ENCODE measurements around the gene ATP13A2. TPM values are rescaled to one million over a fixed set of nuclear protein-coding genes. Genes with fewer than 3 reads are reported as not detected.

Gene ATP13A2
- total RNA-seq, 1 experiment from 2014 or later, result 48.4 TPM

DNA sequence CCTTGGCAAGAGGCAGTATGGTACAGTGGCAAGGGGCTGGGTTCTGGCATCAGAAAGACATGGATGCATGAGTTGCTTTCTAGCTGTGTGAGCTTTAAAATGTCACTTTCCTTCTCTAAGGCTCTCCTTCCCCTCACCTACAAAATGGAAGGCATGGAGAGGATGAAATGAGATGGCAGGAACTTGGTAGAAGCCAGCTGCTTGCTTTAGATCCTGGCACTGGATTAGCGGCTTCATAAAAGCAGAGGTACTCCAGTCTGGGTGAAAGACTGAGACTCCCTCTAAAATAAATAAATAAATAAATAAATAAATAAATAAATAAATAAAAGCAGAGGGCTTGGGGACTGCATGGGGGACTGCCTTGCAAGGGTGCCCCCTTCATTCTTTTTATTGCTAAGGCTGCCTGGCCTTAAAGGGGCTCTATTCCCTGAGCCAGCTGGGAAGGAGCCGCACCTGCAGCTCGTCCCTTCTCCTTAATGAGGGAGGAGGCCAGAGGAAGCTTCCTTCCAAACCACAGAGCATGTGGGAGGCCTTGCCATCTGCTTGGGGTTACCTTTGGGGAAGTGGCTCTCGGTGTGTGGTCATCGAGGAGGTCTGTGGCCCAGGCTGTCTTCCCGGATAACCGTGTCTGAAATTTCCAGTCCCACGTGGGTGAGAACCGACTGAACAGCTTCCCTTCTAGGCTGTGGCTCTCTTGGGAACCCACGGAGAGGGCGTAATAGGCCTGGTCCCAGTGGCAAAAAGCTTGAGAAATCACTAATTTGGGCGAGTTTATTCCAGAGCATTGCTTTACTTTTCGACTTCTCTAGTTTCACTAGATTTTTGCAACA lies 2.0 kb upstream of the ATP13A2 start:
- CTCF ChIA-PET, result no interaction called here
- Histone ChIP-seq H4K20me1 (ENCODE audit: low read length) (no peaks in the 10 kb centered on the region), H3K9me2 (replicated peaks; ENCODE audit: low read length) (no peaks in the 10 kb centered on the region), H3K27me3 (ENCODE audit: low read length) (no peaks in the 10 kb centered on the region), H3K9me3 (ENCODE audit: low read length) (no peaks in the 10 kb centered on the region), H3K4me2 (ENCODE audit: low read length) (no peak overlapping the region), H2AFZ (ENCODE audit: low read length) (no peak overlapping the region), H3K4me1 (ENCODE audit: insufficient read depth, low read length) (peaks cover 18% of the 10 kb centered on the region), H3K27ac (ENCODE audit: low read length) (no peak overlapping the region), H3K36me3 (ENCODE audit: low read depth, low read length) (peaks cover 5% of the 10 kb centered on the region; the same call in 1 of the 2 replicates), H3K79me2 (ENCODE audit: low read length) (peaks cover 12% of the 10 kb centered on the region; the same call in 1 of the 2 replicates), H3K4me3 (ENCODE audit: low read length) (no peak overlapping the region), H3K9ac (ENCODE audit: low read length) (no peak overlapping the region), H3F3A (ENCODE audit: low read length, unreplicated experiment) (no peaks in the 10 kb centered on the region)
- DNase-seq (no peak), ATAC-seq (no peak)
- TF ChIP-seq, protein P1, sequence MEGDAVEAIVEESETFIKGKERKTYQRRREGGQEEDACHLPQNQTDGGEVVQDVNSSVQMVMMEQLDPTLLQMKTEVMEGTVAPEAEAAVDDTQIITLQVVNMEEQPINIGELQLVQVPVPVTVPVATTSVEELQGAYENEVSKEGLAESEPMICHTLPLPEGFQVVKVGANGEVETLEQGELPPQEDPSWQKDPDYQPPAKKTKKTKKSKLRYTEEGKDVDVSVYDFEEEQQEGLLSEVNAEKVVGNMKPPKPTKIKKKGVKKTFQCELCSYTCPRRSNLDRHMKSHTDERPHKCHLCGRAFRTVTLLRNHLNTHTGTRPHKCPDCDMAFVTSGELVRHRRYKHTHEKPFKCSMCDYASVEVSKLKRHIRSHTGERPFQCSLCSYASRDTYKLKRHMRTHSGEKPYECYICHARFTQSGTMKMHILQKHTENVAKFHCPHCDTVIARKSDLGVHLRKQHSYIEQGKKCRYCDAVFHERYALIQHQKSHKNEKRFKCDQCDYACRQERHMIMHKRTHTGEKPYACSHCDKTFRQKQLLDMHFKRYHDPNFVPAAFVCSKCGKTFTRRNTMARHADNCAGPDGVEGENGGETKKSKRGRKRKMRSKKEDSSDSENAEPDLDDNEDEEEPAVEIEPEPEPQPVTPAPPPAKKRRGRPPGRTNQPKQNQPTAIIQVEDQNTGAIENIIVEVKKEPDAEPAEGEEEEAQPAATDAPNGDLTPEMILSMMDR (conservative IDR thresholded peaks at IDR 0.05; ENCODE audit: low read depth, low read length), result no peak
- no peak for TF ChIP-seq EZH2phosphoT487 (IDR thresholded peaks at IDR 0.05; ENCODE audit: borderline replicate concordance, low read length)
- no TSS peak for BruUV-seq (replicated peaks)
- intact Hi-C loops (cut with micrococcal nuclease), result no loop called here
- POLR2A ChIA-PET (ENCODE audit: unreplicated experiment), result no interaction called here

DNA sequence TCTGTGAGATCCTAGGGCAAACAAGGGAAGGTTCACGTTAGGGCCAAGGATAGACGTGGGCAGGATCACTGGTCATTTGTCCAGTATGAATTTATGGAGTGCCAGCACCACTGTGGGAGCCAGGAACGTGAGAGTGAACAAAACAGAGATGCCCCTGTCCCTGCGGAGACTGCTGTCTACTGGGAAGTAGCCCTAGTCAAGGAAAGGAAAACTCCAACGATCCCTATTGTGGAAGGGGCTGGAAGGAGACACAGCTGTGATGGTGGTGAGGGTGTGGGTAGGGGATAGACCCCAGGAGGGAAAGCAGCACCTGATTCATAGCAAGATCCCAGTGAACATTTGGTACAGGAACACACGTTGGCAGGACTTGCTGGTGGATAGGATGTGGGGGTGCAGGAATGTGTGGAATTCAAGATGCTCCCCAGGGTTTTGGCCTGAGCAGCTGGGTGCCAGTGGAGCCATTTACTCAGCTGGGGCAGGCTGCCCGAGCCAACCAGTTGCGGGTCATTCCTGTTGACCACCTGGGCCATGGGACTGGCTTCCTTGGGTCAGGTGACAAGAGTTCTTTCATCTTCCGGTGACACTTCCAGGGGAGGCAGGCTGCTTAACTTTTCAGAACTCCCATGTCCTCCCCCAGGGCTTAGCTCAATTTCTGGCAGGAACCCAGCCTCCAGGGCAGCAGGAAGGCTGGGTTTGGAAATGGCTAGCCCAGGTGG lies 1.2 kb upstream of the ATP13A2 start:
- POLR2A ChIA-PET (ENCODE audit: unreplicated experiment), result no interaction called here

More for the DNA sequence above, 1.2 kb upstream of the ATP13A2 start:
- BruUV-seq (replicated peaks), result no TSS peak
- peaks cover 18% of the 10 kb centered on the region for H3K4me1 ChIP-seq (ENCODE audit: insufficient read depth, low read length)
- no peaks in the 10 kb centered on the region for H3K27me3 ChIP-seq (ENCODE audit: low read length)
- peaks cover 12% of the 10 kb centered on the region; the same call in 1 of the 2 replicates for H3K79me2 ChIP-seq (ENCODE audit: low read length)
- H3K9me2 ChIP-seq (replicated peaks; ENCODE audit: low read length), result no peaks in the 10 kb centered on the region
- no peaks in the 10 kb centered on the region for H3K9me3 ChIP-seq (ENCODE audit: low read length)
- DNase-seq (no peak), ATAC-seq (no peak)
- no peak overlapping the region for H3K27ac ChIP-seq (ENCODE audit: low read length)
- intact Hi-C loops (cut with micrococcal nuclease), result no loop called here
- TF ChIP-seq, protein P1 (conservative IDR thresholded peaks at IDR 0.05; ENCODE audit: low read depth, low read length), result no peak
- no peak for TF ChIP-seq EZH2phosphoT487 (IDR thresholded peaks at IDR 0.05; ENCODE audit: borderline replicate concordance, low read length)
- TF ChIP-seq EZH2 (IDR thresholded peaks at IDR 0.05; ENCODE audit: low read length, unreplicated experiment), result no peak
- CTCF ChIA-PET, result no interaction called here
- no peaks in the 10 kb centered on the region for H3F3A ChIP-seq (ENCODE audit: low read length, unreplicated experiment)
- no peak overlapping the region for H3K4me3 ChIP-seq (ENCODE audit: low read length)
- no peak overlapping the region for H2AFZ ChIP-seq (ENCODE audit: low read length)
- H4K20me1 ChIP-seq (ENCODE audit: low read length), result no peaks in the 10 kb centered on the region
- H3K4me2 ChIP-seq (ENCODE audit: low read length), result 0 out of 2 replicates have a peak overlapping the region, but pooled peaks have one; percentile 98
- no peak overlapping the region for H3K9ac ChIP-seq (ENCODE audit: low read length)
- H3K36me3 ChIP-seq (ENCODE audit: low read depth, low read length), result no peaks in the 10 kb centered on the region
